Loucy (cell line): ENCODE data around the gene NCLN.

Experiments
- EZH2phosphoT487 ChIP-seq: fragments of 200-600 bp; IDR thresholded peaks from 2 replicates; pipeline ENCODE4 v1.6.1; 2018; ENCODE audit warnings: antibody characterized with exemption, mild to moderate bottlenecking, moderate library complexity, borderline replicate concordance
- TF ChIP-seq, protein P1 (sequence below): fragments of 200-600 bp; sonication (generic); conservative IDR thresholded peaks from 2 replicates; pipeline ENCODE4 v1.5.1; 2014; ENCODE audit warnings: mild to moderate bottlenecking, antibody characterized with exemption, low read length

DNA sequence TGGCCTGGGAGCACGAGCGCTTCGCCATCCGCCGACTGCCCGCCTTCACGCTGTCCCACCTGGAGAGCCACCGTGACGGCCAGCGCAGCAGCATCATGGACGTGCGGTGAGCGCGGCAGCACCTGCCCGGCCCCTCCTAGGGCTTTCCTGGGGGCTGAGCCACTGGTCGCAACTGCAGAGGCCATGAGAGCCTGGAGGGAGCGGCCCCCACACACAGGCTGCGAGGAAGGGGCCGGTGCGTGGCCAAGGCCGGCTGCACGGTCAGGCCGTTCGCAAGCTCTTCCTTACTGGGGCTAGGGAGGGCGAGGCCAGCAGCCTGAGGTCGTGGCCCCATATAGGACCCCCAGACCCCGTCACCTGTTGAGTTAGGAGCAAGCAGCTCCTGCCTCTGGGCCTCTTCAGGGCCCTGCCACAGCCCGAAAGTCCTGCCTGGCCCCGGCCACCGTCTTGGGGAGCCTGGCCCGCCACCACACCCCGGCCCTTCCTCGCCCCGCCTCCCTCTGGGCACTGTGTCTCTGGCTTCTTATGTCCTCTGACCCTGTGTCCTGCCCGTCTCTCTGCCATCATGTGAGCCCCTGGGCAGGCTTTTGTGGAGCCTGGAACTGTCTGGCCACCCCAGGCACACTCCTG, 19.0 kb downstream of the NCLN start:
- TF ChIP-seq, protein P1, sequence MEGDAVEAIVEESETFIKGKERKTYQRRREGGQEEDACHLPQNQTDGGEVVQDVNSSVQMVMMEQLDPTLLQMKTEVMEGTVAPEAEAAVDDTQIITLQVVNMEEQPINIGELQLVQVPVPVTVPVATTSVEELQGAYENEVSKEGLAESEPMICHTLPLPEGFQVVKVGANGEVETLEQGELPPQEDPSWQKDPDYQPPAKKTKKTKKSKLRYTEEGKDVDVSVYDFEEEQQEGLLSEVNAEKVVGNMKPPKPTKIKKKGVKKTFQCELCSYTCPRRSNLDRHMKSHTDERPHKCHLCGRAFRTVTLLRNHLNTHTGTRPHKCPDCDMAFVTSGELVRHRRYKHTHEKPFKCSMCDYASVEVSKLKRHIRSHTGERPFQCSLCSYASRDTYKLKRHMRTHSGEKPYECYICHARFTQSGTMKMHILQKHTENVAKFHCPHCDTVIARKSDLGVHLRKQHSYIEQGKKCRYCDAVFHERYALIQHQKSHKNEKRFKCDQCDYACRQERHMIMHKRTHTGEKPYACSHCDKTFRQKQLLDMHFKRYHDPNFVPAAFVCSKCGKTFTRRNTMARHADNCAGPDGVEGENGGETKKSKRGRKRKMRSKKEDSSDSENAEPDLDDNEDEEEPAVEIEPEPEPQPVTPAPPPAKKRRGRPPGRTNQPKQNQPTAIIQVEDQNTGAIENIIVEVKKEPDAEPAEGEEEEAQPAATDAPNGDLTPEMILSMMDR: no peak
- no peak for TF ChIP-seq EZH2phosphoT487
